Mesodermal cell (in vitro differentiated cells): Measurements from ENCODE around the gene ELF4.
"Not testable (repeated sequence)": the region's sequence is repeated elsewhere in the genome, so short reads cannot be mapped to it uniquely, and the experiment has no call there.

Experiments used
- H3K27ac ChIP-seq: 2 replicates; pipeline ENCODE4 v1.7.0; 2013; ENCODE audit warnings: mild to moderate bottlenecking, low read depth, low read length, moderate library complexity; ENCODE audit not compliant: severe bottlenecking
- H3K36me3 ChIP-seq: 2 replicates; pipeline ENCODE4 v1.7.1; 2013; ENCODE audit warnings: mild to moderate bottlenecking, low read length, moderate library complexity; ENCODE audit not compliant: control insufficient read depth, insufficient read depth
- H3K4me1 ChIP-seq: one replicate; pipeline ENCODE4 v1.7.1; 2013; ENCODE audit warnings: mild to moderate bottlenecking, low read length; ENCODE audit not compliant: insufficient read depth, control insufficient read depth, poor library complexity, severe bottlenecking
- H3K4me3 ChIP-seq: 2 replicates; pipeline ENCODE4 v1.7.0; 2013; ENCODE audit warnings: low read length, control low read depth, mild to moderate bottlenecking; ENCODE audit not compliant: insufficient read depth, poor library complexity, severe bottlenecking; ENCODE audit errors: extremely low read depth
- H3K9me3 ChIP-seq: 2 replicates; pipeline ENCODE4 v1.7.1; 2013; ENCODE audit warnings: mild to moderate bottlenecking, low read length, moderate library complexity; ENCODE audit not compliant: control insufficient read depth
- WGBS, 2 experiments: methylation state at CpG; one replicate each; pipeline ENCODE4 v1.1.5; 2013; ENCODE audit warnings: missing lambda C conversion rate in 2 of 2; ENCODE audit not compliant: insufficient coverage in 2 of 2; 5-methylcytosine and 5-hydroxymethylcytosine counted together

Gene ELF4

DNA sequence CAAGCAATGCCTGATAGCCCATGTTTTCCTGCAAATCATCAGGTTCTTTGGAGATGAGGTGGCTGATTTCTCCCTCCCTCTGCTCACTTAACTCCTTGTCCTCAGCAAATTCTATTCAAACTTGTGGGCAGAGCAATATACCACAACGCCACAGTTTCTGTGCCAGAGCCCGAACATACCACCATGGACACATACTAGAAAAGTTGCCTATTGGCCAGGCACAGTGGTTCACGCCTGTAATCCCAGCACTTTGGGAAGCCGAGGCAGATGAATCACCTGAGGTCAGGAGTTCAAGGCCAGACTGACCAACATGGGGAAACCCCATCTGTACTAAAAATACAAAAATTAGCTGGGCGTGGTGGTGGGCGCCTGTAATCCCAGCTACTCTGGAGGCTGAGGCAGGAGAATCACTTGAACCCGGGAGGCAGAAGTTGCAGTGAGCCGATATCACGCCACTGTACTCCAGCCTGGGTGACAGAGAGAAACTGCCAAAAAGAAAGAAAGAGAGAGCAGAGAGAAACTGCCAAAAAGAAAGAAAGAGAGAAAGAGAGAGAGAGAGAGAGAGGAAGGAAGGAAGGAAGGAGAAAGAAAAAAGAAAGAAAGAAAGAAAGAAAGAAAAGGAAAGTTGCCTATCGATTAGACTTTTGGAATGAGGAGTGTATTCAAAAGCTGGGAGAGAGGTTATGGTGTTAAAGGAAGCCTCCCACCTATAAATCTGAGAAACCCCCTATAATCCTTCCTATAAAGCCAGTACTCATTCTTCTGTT, 5.0 kb upstream of the ELF4 start:
- WGBS, 2 experiments = 100% methylated on average over 5 of the region's 10 CpGs; no CpG with 5 or more reads in 1 of the 2 experiments
- not testable (repeated sequence) for H3K4me3 ChIP-seq, H3K36me3 ChIP-seq, H3K9me3 ChIP-seq, H3K27ac ChIP-seq
- H3K4me1 ChIP-seq = peaks cover 17% of the 10 kb centered on the region

GRCh38 chrX:130114141-130114588, 3.9 kb upstream of the ELF4 start:
- Histone ChIP-seq H3K36me3 (no peaks in the 10 kb centered on the region), H3K4me1 (peaks cover 17% of the 10 kb centered on the region), H3K27ac (no peak overlapping the region), H3K4me3 (no peak overlapping the region), H3K9me3 (no peaks in the 10 kb centered on the region)
- WGBS, 2 experiments = 66 to 91% methylated on average over 4 to 5 of the region's 9 CpGs

DNA sequence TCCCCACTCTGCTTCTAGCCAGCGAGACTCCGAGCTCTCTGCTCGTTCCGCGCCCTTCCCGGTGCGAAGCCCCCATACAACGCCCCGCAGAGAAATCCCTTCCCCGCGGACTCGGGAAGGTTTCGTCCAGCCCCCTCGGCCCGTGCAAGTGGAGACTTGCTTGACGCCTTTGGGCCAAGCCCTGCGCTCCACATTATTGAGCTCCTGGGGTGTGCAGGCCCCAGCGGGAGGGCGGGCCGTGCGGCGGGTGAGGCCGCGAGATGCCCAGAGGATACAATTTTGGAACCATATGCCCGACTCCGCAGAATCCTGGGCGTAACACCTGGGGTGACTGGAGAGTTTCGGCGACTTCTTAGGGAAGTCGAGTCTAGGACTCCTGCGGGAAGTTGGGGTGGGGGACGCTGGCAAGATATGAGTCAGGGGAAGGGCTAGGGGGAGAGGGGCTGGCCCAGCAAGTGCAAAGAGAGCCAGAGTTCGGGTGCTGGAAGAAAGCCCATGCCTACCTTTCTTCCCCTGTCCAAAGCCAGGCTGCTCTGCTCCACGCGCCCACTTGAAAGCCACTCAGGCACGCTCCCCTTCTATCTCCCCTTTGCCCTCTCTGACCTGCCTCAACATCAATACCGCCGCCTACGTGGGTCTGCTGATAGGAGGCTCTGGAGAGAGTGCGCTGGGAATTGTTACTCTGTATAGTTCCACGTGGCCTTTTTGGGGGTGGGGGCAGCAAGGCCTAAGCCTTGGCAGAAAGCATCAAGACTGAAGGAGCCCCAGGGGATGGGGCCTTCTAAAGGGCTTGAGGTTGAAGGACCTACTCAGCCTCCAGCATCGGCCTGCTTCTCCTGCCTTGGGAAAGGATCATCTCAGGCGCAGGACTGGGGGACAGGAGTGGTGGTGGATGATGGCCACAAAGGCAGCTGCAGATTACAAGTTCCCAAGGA, 1.2 kb upstream of the ELF4 start:
- WGBS, 2 experiments = 23 to 31% methylated on average over 9 to 11 of the region's 43 CpGs

GRCh38 chrX:130109429-130110378, 593 bp downstream of the ELF4 start:
- no peaks in the 10 kb centered on the region for H3K36me3 ChIP-seq
- H3K4me1 ChIP-seq = peaks cover 3% of the 10 kb centered on the region
- H3K4me3 ChIP-seq = peak overlapping the region; percentile 48
- WGBS, 2 experiments = 3 to 4% methylated on average over 17 to 27 of the region's 81 CpGs
- no peaks in the 10 kb centered on the region for H3K9me3 ChIP-seq
- no peak overlapping the region for H3K27ac ChIP-seq

More for the DNA sequence above, 1.2 kb upstream of the ELF4 start:
- H3K27ac ChIP-seq = no peak overlapping the region
- no peaks in the 10 kb centered on the region for H3K36me3 ChIP-seq
- peaks cover under 1% of the 10 kb centered on the region for H3K4me1 ChIP-seq
- no peaks in the 10 kb centered on the region for H3K9me3 ChIP-seq
- peak overlapping the region; percentile 25 for H3K4me3 ChIP-seq

GRCh38 chrX:130108647-130109428, 1.5 kb downstream of the ELF4 start:
- peak overlapping the region; percentile 48 for H3K4me3 ChIP-seq
- no peak overlapping the region for H3K27ac ChIP-seq

DNA sequence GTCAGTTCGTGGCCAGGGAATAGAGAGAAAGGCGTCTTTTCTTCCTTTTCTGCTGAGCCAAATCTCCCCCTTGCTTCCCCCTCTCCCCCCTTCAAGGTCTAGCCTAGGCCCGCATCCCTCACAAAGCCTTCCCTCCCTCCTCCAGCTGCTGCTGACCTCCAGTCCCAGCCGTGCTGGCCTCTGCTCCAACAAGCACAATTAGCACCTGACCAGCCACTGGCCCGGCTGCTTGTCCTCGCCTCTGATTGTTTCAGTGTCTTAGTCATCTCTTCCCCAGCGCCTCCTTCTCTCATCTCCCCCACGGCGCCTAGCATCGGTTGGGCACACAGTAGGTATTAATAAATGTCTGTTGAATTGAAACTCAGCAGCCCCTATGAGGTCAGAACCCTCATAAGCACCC, 4.2 kb downstream of the ELF4 start:
- Histone ChIP-seq H3K4me1 (peaks cover 3% of the 10 kb centered on the region), H3K36me3 (no peaks in the 10 kb centered on the region), H3K27ac (no peak overlapping the region), H3K9me3 (no peaks in the 10 kb centered on the region), H3K4me3 (no peak overlapping the region)
- 57% methylated on average over 1 of the region's 10 CpGs; no CpG with 5 or more reads in 1 of the 2 experiments for WGBS, 2 experiments

More at GRCh38 chrX:130108647-130109428, 1.5 kb downstream of the ELF4 start:
- Histone ChIP-seq H3K9me3 (no peaks in the 10 kb centered on the region), H3K36me3 (no peaks in the 10 kb centered on the region), H3K4me1 (peaks cover 3% of the 10 kb centered on the region)
- WGBS, 2 experiments = 60 to 70% methylated on average over 1 to 3 of the region's 9 CpGs

GRCh38 chrX:130105244-130105643, 5.1 kb downstream of the ELF4 start:
- WGBS, 2 experiments = no CpG with 5 or more reads among the region's 3 CpGs
- Histone ChIP-seq H3K27ac (no peak overlapping the region), H3K36me3 (no peaks in the 10 kb centered on the region), H3K4me3 (no peak overlapping the region), H3K4me1 (peaks cover 3% of the 10 kb centered on the region), H3K9me3 (no peaks in the 10 kb centered on the region)

GRCh38 chrX:130103605-130104004, 6.7 kb downstream of the ELF4 start:
- no peaks in the 10 kb centered on the region for H3K36me3 ChIP-seq
- H3K9me3 ChIP-seq = no peaks in the 10 kb centered on the region
- peaks cover 3% of the 10 kb centered on the region for H3K4me1 ChIP-seq
- no peak overlapping the region for H3K27ac ChIP-seq
- no CpG with 5 or more reads among the region's 3 CpGs for WGBS, 2 experiments
- H3K4me3 ChIP-seq = no peak overlapping the region

- H3K27ac ChIP-seq = no peak overlapping the region
- H3K36me3 ChIP-seq = no peaks in the 10 kb centered on the region
- H3K4me1 ChIP-seq = peaks cover 11% of the 10 kb centered on the region
- H3K9me3 ChIP-seq = no peaks in the 10 kb centered on the region
- 92 to 100% methylated on average over 2 of the region's 5 CpGs for WGBS, 2 experiments
- H3K4me3 ChIP-seq = no peak overlapping the region
These were observed 10.1 kb downstream of the ELF4 start for GRCh38 chrX:130100180-130100579.
